Left ventricle myocardium inferior (tissue), 1 donor: Measurements from ENCODE around the gene ETS2. TPM values are rescaled to one million over a fixed set of nuclear protein-coding genes. Genes with fewer than 3 reads are reported as not detected.
A peak's percentile ranks its signal among the peaks of the same experiment; 100 is the strongest.

Source experiments
- DNase-seq: peaks from one replicate; pipeline ENCODE4 v3.0.0-alpha.2; 2020
- H3K27ac ChIP-seq: fragments of 200-600 bp; replicated peaks from 2 replicates; pipeline ENCODE4 v1.8.0; 2021
- H3K27me3 ChIP-seq: fragments of 200-600 bp; 2 replicates; pipeline ENCODE4 v1.8.0; 2021; ENCODE audit warnings: low read depth
- H3K36me3 ChIP-seq: fragments of 200-600 bp; 2 replicates; pipeline ENCODE4 v1.8.0; 2021
- H3K4me1 ChIP-seq: fragments of 200-600 bp; 2 replicates; pipeline ENCODE4 v1.8.0; 2021
- H3K4me3 ChIP-seq: fragments of 200-600 bp; 2 replicates; pipeline ENCODE4 v1.8.0; 2021; ENCODE audit warnings: mild to moderate bottlenecking, moderate library complexity
- H3K9me3 ChIP-seq: fragments of 200-600 bp; replicated peaks from 2 replicates; pipeline ENCODE4 v1.8.0; 2021
- intact Hi-C: fragments of 100-400 bp; cut with micrococcal nuclease; formaldehyde crosslinking; loops from one replicate; pipeline ENCODE4 v1.11.0; 2022
- total RNA-seq: library from RNA; stranded (reverse); fragmentation: NEBNext Ultra II Directional; extraction: Animal tissue kit (Norgen Biotek cat#: 25700); gene quantifications from one replicate; pipeline ENCODE4 v1.2.1, GENCODE V29; 2021
- TF ChIP-seq, protein P1 (sequence below): fragments of 200-600 bp; IDR thresholded peaks from 2 replicates; pipeline ENCODE4 v1.8.0; 2021; ENCODE audit warnings: antibody characterized with exemption, mild to moderate bottlenecking, borderline replicate concordance
- donor health status: DM: no; HTN: yes; CAD: no; lungs with severe emphysema.

Gene ETS2
- total RNA-seq, 1 donor from 2014 or later: 40.9 TPM

DNA sequence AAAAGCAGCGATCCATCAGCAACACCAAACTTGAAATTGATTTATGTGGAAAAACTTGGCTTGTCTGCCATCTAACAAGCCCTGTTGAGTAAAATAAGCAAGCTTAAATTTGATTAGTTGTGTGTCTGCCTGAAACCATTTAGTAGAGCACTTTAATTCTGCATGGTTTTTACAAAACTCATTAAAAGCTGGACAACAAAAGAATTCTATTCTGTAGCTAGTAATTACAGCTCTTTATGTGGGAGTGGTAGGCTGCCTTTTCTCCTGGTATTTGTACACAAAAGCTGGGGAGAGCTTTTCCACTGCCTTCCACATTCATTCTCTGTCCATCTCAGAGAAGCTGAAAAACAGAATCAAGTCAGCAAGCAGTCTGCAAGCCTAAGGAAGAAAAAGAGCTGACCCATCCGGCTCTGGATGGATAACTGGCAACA, 1.7 kb downstream of the ETS2 start:
- Histone ChIP-seq H3K9me3 (no peaks in the 10 kb centered on the region), H3K27ac (peak overlapping the region; percentile 94), H3K36me3 (peaks cover 29% of the 10 kb centered on the region), H3K4me3 (peak overlapping the region; percentile 93), H3K4me1 (peaks cover 73% of the 10 kb centered on the region), H3K27me3 (no peaks in the 10 kb centered on the region)
- intact Hi-C loops: loop anchor here (10.0 kb wide), 3 partner anchors 97 to 317 kb away; no protein-coding TSS in a partner anchor
- DNase-seq: no peak
- TF ChIP-seq, protein P1, sequence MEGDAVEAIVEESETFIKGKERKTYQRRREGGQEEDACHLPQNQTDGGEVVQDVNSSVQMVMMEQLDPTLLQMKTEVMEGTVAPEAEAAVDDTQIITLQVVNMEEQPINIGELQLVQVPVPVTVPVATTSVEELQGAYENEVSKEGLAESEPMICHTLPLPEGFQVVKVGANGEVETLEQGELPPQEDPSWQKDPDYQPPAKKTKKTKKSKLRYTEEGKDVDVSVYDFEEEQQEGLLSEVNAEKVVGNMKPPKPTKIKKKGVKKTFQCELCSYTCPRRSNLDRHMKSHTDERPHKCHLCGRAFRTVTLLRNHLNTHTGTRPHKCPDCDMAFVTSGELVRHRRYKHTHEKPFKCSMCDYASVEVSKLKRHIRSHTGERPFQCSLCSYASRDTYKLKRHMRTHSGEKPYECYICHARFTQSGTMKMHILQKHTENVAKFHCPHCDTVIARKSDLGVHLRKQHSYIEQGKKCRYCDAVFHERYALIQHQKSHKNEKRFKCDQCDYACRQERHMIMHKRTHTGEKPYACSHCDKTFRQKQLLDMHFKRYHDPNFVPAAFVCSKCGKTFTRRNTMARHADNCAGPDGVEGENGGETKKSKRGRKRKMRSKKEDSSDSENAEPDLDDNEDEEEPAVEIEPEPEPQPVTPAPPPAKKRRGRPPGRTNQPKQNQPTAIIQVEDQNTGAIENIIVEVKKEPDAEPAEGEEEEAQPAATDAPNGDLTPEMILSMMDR: no peak

DNA sequence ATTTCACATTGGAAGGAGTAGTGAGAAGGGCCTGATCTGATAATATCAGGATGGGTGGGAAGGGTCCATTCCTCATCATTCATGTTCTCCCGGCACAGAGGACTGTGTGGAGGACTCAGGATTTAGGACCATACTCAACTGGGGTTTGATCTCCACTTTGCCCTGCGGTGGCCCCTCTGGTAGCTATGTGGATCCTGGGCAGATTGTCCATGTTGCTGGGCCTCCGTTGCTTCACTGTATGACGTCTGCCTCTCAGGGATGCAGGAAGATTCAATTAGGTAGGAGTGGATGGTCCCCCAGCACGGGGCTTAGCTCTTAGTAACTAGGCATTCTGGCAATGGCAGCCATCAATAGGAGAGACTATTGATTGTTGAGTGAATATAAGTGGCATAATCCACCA, 2.3 kb downstream of the ETS2 start:
- Histone ChIP-seq H3K36me3 (peaks cover 35% of the 10 kb centered on the region), H3K27me3 (no peaks in the 10 kb centered on the region), H3K27ac (peak overlapping the region; percentile 94), H3K4me1 (peaks cover 78% of the 10 kb centered on the region), H3K4me3 (peak overlapping the region; percentile 93), H3K9me3 (no peaks in the 10 kb centered on the region)
- DNase-seq: no peak
- intact Hi-C loops: loop anchor here (10.0 kb wide), 3 partner anchors 97 to 317 kb away; no protein-coding TSS in a partner anchor
- TF ChIP-seq, protein P1: no peak

DNA sequence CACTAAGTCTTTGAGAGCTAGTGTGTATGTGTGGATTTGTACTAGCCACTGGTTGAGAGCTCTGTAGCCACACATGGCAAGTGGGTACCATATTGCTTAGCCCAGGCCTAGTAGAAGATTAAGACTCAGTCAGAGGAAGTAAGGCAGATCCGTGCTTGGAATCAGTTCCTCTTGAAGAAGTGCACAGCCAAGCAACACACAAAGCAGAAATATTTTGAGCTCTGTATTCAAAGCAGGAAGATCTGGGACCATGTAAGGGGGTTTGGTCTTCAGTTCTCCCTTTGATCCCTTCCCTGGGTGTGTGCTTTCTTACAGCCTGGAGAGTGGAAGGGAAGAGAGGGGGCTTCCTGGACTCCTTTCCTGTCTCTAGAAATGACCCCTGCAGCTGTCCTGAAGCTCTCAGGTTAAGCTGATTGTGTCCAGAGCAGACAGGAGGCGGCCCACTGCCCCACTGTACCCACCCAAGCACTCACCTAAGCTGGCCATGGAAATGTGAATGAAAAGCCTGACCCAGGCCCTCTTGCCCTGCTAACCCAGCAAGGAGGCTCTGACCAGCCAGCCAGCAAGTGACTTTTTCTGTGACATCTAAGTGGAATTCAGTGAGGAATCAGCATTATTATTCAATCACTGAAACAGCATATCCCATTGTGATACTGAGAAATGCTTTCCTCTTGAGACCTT, 3.6 kb downstream of the ETS2 start:
- H3K9me3 ChIP-seq: no peaks in the 10 kb centered on the region
- intact Hi-C loops: loop anchor here (10.0 kb wide), 3 partner anchors 95 to 315 kb away; no protein-coding TSS in a partner anchor
- no peaks in the 10 kb centered on the region for H3K27me3 ChIP-seq
- H3K36me3 ChIP-seq: peaks cover 48% of the 10 kb centered on the region
- peak overlapping the region; percentile 93 for H3K4me3 ChIP-seq
- peak overlapping the region; percentile 94 for H3K27ac ChIP-seq
- TF ChIP-seq, protein P1: no peak
- H3K4me1 ChIP-seq: peaks cover 92% of the 10 kb centered on the region
- no peak for DNase-seq

DNA sequence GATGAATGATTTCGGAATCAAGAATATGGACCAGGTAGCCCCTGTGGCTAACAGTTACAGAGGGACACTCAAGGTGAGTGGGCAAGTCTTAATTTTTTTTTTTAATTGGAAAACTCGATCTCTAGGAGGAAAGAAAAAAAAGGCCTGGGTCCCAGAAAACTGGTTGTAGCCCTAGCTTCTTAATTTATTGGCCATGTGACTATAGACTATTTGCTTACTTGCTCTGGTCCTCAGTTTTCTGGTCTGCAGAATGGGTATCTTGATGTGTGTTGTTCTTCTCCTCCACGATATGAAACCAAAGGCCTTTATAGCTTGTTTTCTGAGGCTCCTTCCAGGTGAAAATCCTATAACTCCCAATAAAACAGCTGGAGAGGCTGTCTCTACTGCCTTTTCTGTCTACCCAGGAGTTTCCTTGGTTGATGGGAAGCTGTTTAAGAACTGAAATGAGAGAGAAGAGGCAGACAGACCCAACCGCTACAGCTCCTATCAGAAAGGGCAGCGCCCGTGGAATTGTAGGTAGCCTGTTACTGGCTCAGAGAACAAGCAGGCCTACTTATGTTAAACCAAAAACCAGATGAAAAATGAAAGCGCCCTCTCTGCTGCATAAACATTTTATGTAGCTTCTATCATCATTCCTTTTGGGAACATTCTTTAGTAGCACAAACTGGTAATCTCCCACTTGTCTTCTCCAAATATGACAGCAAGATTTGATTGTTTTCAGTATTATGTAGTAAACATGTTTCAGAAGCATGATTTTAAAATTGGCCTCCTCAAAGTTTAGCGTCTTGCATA, 4.5 kb downstream of the ETS2 start:
- TF ChIP-seq, protein P1: no peak
- peaks cover 90% of the 10 kb centered on the region for H3K4me1 ChIP-seq
- no peaks in the 10 kb centered on the region for H3K9me3 ChIP-seq
- DNase-seq: no peak
- intact Hi-C loops: no loop called here
- peak overlapping the region; percentile 93 for H3K4me3 ChIP-seq
- H3K36me3 ChIP-seq: peaks cover 57% of the 10 kb centered on the region
- peak overlapping the region; percentile 94 for H3K27ac ChIP-seq
- H3K27me3 ChIP-seq: no peaks in the 10 kb centered on the region

DNA sequence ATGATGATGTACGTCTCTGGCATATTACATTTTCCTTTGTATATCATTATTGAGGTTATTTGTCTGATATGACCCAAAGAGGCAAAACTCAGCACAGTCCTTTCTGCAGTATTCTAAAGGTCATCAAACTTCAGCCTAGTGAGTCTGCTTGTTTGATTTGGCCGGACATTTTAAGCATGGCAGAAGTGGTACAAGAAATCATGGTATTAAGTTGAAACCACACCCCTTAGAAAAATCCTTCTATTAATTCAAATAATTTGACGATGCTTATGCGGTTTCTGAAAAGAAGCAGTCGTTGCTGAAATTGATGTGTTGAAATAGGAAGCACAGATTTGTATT, 5.1 kb downstream of the ETS2 start:
- Histone ChIP-seq H3K27me3 (no peaks in the 10 kb centered on the region), H3K36me3 (peaks cover 61% of the 10 kb centered on the region), H3K27ac (peak overlapping the region; percentile 94), H3K9me3 (no peaks in the 10 kb centered on the region), H3K4me1 (peaks cover 88% of the 10 kb centered on the region), H3K4me3 (peak overlapping the region; percentile 93)
- no peak for DNase-seq
- TF ChIP-seq, protein P1: no peak
- intact Hi-C loops: no loop called here
